ENCODE results near the gene HIPK2. TPM values are rescaled to one million over a fixed set of nuclear protein-coding genes. Genes with fewer than 3 reads are reported as not detected.
A peak's percentile ranks its signal among the peaks of the same experiment; 100 is the strongest.

The HIPK2 gene
- total and polyA plus RNA-seq, 5 donors: 72.1 to 131 (median 96.1) TPM

- no peak overlapping the region for H3K27ac ChIP-seq (ENCODE audit: low read length)
- DNase-seq (no peak), ATAC-seq (no peak)
- H3K9me3 ChIP-seq (ENCODE audit: control insufficient read depth, low read length): no peaks in the 10 kb centered on the region
- H3K4me3 ChIP-seq (ENCODE audit: low read length): no peak overlapping the region
- H3K27me3 ChIP-seq (ENCODE audit: control insufficient read depth, insufficient read depth): no peaks in the 10 kb centered on the region
- 63% methylated on average over 3 of the region's 3 CpGs for WGBS
- intact Hi-C loops (cut with DNase I): loop anchor here in 1 of 4 donors (10.0 kb wide), 1 partner anchor 211 kb away; no protein-coding TSS in a partner anchor
- no peaks in the 10 kb centered on the region for H3K4me1 ChIP-seq (ENCODE audit: control insufficient read depth, insufficient read depth, low read length)
Measured at GRCh38 chr7:139783647-139784385, 6.0 kb upstream of the HIPK2 start.

- Histone ChIP-seq H3K27ac (ENCODE audit: low read length) (no peak overlapping the region), H3K4me1 (ENCODE audit: control insufficient read depth, insufficient read depth, low read length) (no peaks in the 10 kb centered on the region), H3K4me3 (ENCODE audit: low read length) (no peak overlapping the region), H3K27me3 (ENCODE audit: control insufficient read depth, insufficient read depth) (no peaks in the 10 kb centered on the region), H3K9me3 (ENCODE audit: control insufficient read depth, low read length) (no peaks in the 10 kb centered on the region)
- WGBS: 91% methylated on average over 3 of the region's 3 CpGs
- no peak for ATAC-seq
- intact Hi-C loops (cut with DNase I): loop anchor here in 1 of 4 donors (10.0 kb wide), 1 partner anchor 212 kb away; no protein-coding TSS in a partner anchor
- no peak for DNase-seq
Measured at GRCh38 chr7:139782932-139783331, 5.1 kb upstream of the HIPK2 start.

GRCh38 chr7:139777133-139777891, 486 bp downstream of the HIPK2 start:
- no peak for ATAC-seq

GRCh38 chr7:139776486-139777132, 1.2 kb downstream of the HIPK2 start:
- intact Hi-C loops (cut with DNase I): loop anchor here in 3 of 4 donors (5.0 to 10.0 kb wide), 4 partner anchors 119 to 226 kb away; no protein-coding TSS in a partner anchor
- H3K4me1 ChIP-seq (ENCODE audit: control insufficient read depth, insufficient read depth, low read length): peaks cover 5% of the 10 kb centered on the region

More at GRCh38 chr7:139777133-139777891, 486 bp downstream of the HIPK2 start:
- 1% methylated on average over 101 of the region's 102 CpGs for WGBS
- peak; percentile 64 to 83 (median 78) for DNase-seq
- intact Hi-C loops (cut with DNase I): loop anchor here in 3 of 4 donors (5.0 to 10.0 kb wide), 4 partner anchors 120 to 225 kb away; no protein-coding TSS in a partner anchor
- Histone ChIP-seq H3K4me3 (ENCODE audit: low read length) (peak overlapping the region; percentile 100), H3K4me1 (ENCODE audit: control insufficient read depth, insufficient read depth, low read length) (peaks cover 3% of the 10 kb centered on the region), H3K27me3 (ENCODE audit: control insufficient read depth, insufficient read depth) (no peaks in the 10 kb centered on the region), H3K27ac (ENCODE audit: low read length) (peak overlapping the region; percentile 99), H3K9me3 (ENCODE audit: control insufficient read depth, low read length) (no peaks in the 10 kb centered on the region)

GRCh38 chr7:139775829-139776266, 1.9 kb downstream of the HIPK2 start:
- H3K4me3 ChIP-seq (ENCODE audit: low read length): peak overlapping the region; percentile 100
- DNase-seq: peak in 2 of 3 donors; percentile 57 to 77
- 2% methylated on average over 11 of the region's 11 CpGs for WGBS

More at GRCh38 chr7:139776486-139777132, 1.2 kb downstream of the HIPK2 start:
- no peaks in the 10 kb centered on the region for H3K9me3 ChIP-seq (ENCODE audit: control insufficient read depth, low read length)
- under 1% methylated on average over 26 of the region's 26 CpGs for WGBS
- H3K27me3 ChIP-seq (ENCODE audit: control insufficient read depth, insufficient read depth): no peaks in the 10 kb centered on the region
- DNase-seq (no peak), ATAC-seq (peak in 1 of 2 donors; percentile 4)
- H3K27ac ChIP-seq (ENCODE audit: low read length): peak overlapping the region; percentile 99
- peak overlapping the region; percentile 100 for H3K4me3 ChIP-seq (ENCODE audit: low read length)

GRCh38 chr7:139774376-139774775, 3.4 kb downstream of the HIPK2 start:
- DNase-seq (no peak), ATAC-seq (no peak)
- no peaks in the 10 kb centered on the region for H3K27me3 ChIP-seq (ENCODE audit: control insufficient read depth, insufficient read depth)
- intact Hi-C loops (cut with DNase I): loop anchor here in 3 of 4 donors (5.0 to 10.0 kb wide), 2 partner anchors 37 to 140 kb away; no protein-coding TSS in a partner anchor
- no peak overlapping the region for H3K27ac ChIP-seq (ENCODE audit: low read length)
- H3K4me3 ChIP-seq (ENCODE audit: low read length): no peak overlapping the region
- H3K9me3 ChIP-seq (ENCODE audit: control insufficient read depth, low read length): no peaks in the 10 kb centered on the region
- H3K4me1 ChIP-seq (ENCODE audit: control insufficient read depth, insufficient read depth, low read length): peaks cover 5% of the 10 kb centered on the region
- WGBS: 95% methylated on average over 1 of the region's 1 CpG

More at GRCh38 chr7:139775829-139776266, 1.9 kb downstream of the HIPK2 start:
- H3K9me3 ChIP-seq (ENCODE audit: control insufficient read depth, low read length): no peaks in the 10 kb centered on the region
- ATAC-seq: peak; percentile 60 to 65
- peaks cover 5% of the 10 kb centered on the region for H3K4me1 ChIP-seq (ENCODE audit: control insufficient read depth, insufficient read depth, low read length)
- no peaks in the 10 kb centered on the region for H3K27me3 ChIP-seq (ENCODE audit: control insufficient read depth, insufficient read depth)
- H3K27ac ChIP-seq (ENCODE audit: low read length): peak overlapping the region; percentile 25
- intact Hi-C loops (cut with DNase I): loop anchor here in 3 of 4 donors (5.0 to 10.0 kb wide), 4 partner anchors 119 to 226 kb away; no protein-coding TSS in a partner anchor

- WGBS: 92% methylated on average over 5 of the region's 5 CpGs
- Histone ChIP-seq H3K27ac (ENCODE audit: low read length) (no peak overlapping the region), H3K9me3 (ENCODE audit: control insufficient read depth, low read length) (no peaks in the 10 kb centered on the region), H3K27me3 (ENCODE audit: control insufficient read depth, insufficient read depth) (no peaks in the 10 kb centered on the region), H3K4me1 (ENCODE audit: control insufficient read depth, insufficient read depth, low read length) (peaks cover 13% of the 10 kb centered on the region), H3K4me3 (ENCODE audit: low read length) (no peak overlapping the region)
- intact Hi-C loops (cut with DNase I): loop anchor here in 3 of 4 donors (5.0 to 10.0 kb wide), 2 partner anchors 36 to 141 kb away; no protein-coding TSS in a partner anchor
- ATAC-seq (no peak), DNase-seq (no peak)
Measured at GRCh38 chr7:139773371-139773770, 4.4 kb downstream of the HIPK2 start.

GRCh38 chr7:139772873-139773272, 4.9 kb downstream of the HIPK2 start:
- Histone ChIP-seq H3K27me3 (ENCODE audit: control insufficient read depth, insufficient read depth) (no peaks in the 10 kb centered on the region), H3K9me3 (ENCODE audit: control insufficient read depth, low read length) (no peaks in the 10 kb centered on the region), H3K27ac (ENCODE audit: low read length) (no peak overlapping the region), H3K4me3 (ENCODE audit: low read length) (no peak overlapping the region), H3K4me1 (ENCODE audit: control insufficient read depth, insufficient read depth, low read length) (peaks cover 16% of the 10 kb centered on the region)
- ATAC-seq (no peak), DNase-seq (peak in 1 of 3 donors; percentile 34)
- 94% methylated on average over 6 of the region's 6 CpGs for WGBS
- intact Hi-C loops (cut with DNase I): loop anchor here in 3 of 4 donors (5.0 to 10.0 kb wide), 2 partner anchors 36 to 142 kb away; no protein-coding TSS in a partner anchor

GRCh38 chr7:139772115-139772514, 5.7 kb downstream of the HIPK2 start:
- no peak for DNase-seq
- Histone ChIP-seq H3K4me3 (ENCODE audit: low read length) (no peak overlapping the region), H3K27me3 (ENCODE audit: control insufficient read depth, insufficient read depth) (no peaks in the 10 kb centered on the region), H3K9me3 (ENCODE audit: control insufficient read depth, low read length) (no peaks in the 10 kb centered on the region), H3K4me1 (ENCODE audit: control insufficient read depth, insufficient read depth, low read length) (peaks cover 23% of the 10 kb centered on the region), H3K27ac (ENCODE audit: low read length) (no peak overlapping the region)
- WGBS: 87% methylated on average over 7 of the region's 7 CpGs
- ATAC-seq: no peak
- intact Hi-C loops (cut with DNase I): loop anchor here in 3 of 4 donors (5.0 to 10.0 kb wide), 2 partner anchors 35 to 143 kb away; no protein-coding TSS in a partner anchor

Measured in right cardiac atrium (tissue), 5 donors.